ENCODE data around the gene TSPAN31. TPM values are rescaled to one million over a fixed set of nuclear protein-coding genes. Genes with fewer than 3 reads are reported as not detected.

Gene TSPAN31
- total and polyA plus RNA-seq, 2 experiments from 2014 or later, result 15.5 to 15.6 TPM

GRCh38 chr12:57737467-57738460, 7.1 kb upstream of the TSPAN31 start:
- H3K27ac Mint-ChIP-seq, result no peak overlapping the region
- DNase-seq (ENCODE audit: low spot score), result peak; percentile 58
- Histone ChIP-seq H3K36me3 (ENCODE audit: insufficient read depth) (no peaks in the 10 kb centered on the region), H3K4me1 (ENCODE audit: insufficient read depth) (peaks cover 19% of the 10 kb centered on the region), H3K79me2 (replicated peaks; ENCODE audit: insufficient read depth) (no peaks in the 10 kb centered on the region), H4K20me1 (replicated peaks; ENCODE audit: insufficient read depth) (no peaks in the 10 kb centered on the region), H3K27ac (ENCODE audit: low read depth) (no peak overlapping the region), H3K4me2 (peak overlapping the region; percentile 91), H3F3A (replicated peaks; ENCODE audit: low read depth) (peaks cover 10% of the 10 kb centered on the region), H2AFZ (no peak overlapping the region), H3K27me3 (ENCODE audit: insufficient read depth) (peaks cover 99% of the 10 kb centered on the region), H3K9me2 (ENCODE audit: insufficient read depth) (no peaks in the 10 kb centered on the region), H3K4me3 (peak overlapping the region; percentile 62)
- peaks cover 37% of the 10 kb centered on the region for H3K4me1 Mint-ChIP-seq
- ATAC-seq, result peak; percentile 12
- H3K4me3 Mint-ChIP-seq, result peak overlapping the region; percentile 79; the same call in 2 of the 3 replicates
- H3K36me3 Mint-ChIP-seq (ENCODE audit: low read depth), result no peaks in the 10 kb centered on the region; the same call in 2 of the 3 replicates
- peaks cover 88% of the 10 kb centered on the region for H3K27me3 Mint-ChIP-seq (ENCODE audit: insufficient read depth, low read depth, poor library complexity)
- peaks cover 2% of the 10 kb centered on the region for H3K9me3 Mint-ChIP-seq
- TF ChIP-seq CREB1 (CRISPR knock-in tag; IDR thresholded peaks at IDR 0.05; ENCODE audit: low read depth) (no peak), NANOG (IDR thresholded peaks at IDR 0.05; ENCODE audit: borderline replicate concordance) (no peak), EZH2 (IDR thresholded peaks at IDR 0.05; ENCODE audit: low read depth, unreplicated experiment) (peak; percentile 94), ZNF462 (CRISPR knock-in tag; IDR thresholded peaks at IDR 0.05) (no peak), STAT1 (IDR thresholded peaks at IDR 0.05; ENCODE audit: unreplicated experiment) (no peak), JUNB (IDR thresholded peaks at IDR 0.05; ENCODE audit: unreplicated experiment) (no peak), EZH2phosphoT487 (IDR thresholded peaks at IDR 0.05; ENCODE audit: unreplicated experiment) (peak; percentile 72), REST (IDR thresholded peaks at IDR 0.05; ENCODE audit: unreplicated experiment) (no peak), ZNF114 (CRISPR knock-in tag; IDR thresholded peaks at IDR 0.05) (no peak), ZNF331 (CRISPR knock-in tag; IDR thresholded peaks at IDR 0.05; ENCODE audit: low read depth) (no peak), POLR2AphosphoS5 (IDR thresholded peaks at IDR 0.05; ENCODE audit: low read depth) (no peak)
- TF ChIP-seq, protein P1, sequence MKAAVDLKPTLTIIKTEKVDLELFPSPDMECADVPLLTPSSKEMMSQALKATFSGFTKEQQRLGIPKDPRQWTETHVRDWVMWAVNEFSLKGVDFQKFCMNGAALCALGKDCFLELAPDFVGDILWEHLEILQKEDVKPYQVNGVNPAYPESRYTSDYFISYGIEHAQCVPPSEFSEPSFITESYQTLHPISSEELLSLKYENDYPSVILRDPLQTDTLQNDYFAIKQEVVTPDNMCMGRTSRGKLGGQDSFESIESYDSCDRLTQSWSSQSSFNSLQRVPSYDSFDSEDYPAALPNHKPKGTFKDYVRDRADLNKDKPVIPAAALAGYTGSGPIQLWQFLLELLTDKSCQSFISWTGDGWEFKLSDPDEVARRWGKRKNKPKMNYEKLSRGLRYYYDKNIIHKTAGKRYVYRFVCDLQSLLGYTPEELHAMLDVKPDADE (IDR thresholded peaks at IDR 0.05), result no peak
- TF ChIP-seq, protein P2, sequence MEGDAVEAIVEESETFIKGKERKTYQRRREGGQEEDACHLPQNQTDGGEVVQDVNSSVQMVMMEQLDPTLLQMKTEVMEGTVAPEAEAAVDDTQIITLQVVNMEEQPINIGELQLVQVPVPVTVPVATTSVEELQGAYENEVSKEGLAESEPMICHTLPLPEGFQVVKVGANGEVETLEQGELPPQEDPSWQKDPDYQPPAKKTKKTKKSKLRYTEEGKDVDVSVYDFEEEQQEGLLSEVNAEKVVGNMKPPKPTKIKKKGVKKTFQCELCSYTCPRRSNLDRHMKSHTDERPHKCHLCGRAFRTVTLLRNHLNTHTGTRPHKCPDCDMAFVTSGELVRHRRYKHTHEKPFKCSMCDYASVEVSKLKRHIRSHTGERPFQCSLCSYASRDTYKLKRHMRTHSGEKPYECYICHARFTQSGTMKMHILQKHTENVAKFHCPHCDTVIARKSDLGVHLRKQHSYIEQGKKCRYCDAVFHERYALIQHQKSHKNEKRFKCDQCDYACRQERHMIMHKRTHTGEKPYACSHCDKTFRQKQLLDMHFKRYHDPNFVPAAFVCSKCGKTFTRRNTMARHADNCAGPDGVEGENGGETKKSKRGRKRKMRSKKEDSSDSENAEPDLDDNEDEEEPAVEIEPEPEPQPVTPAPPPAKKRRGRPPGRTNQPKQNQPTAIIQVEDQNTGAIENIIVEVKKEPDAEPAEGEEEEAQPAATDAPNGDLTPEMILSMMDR (conservative IDR thresholded peaks at IDR 0.05; ENCODE audit: low read depth in 2 of 2), result peak; percentile 8 to 53; a peak in 2 of 4 replicates

Measured in GM23338 (cell line).